Astrocyte (in vitro differentiated cells and primary cell): ENCODE results near the gene ZBED1. TPM values are rescaled to one million over a fixed set of nuclear protein-coding genes. Genes with fewer than 3 reads are reported as not detected.
A peak's percentile ranks its signal among the peaks of the same experiment; 100 is the strongest.

Experiments used
- DNase-seq: peaks from one replicate; pipeline ENCODE4 v3.0.0-alpha.2; 2010; ENCODE audit warnings: low read depth
- FAIRE-seq: peaks from 2 replicates; lab custom pipeline; 2011; peaks lifted over from hg19 to GRCh38; lab: Jason Lieb, UNC
- H2AFZ ChIP-seq: 2 replicates; pipeline ENCODE4 v1.6.0; 2012; ENCODE audit warnings: low read depth, low read length, inconsistent platforms
- H3K27ac ChIP-seq: 2 replicates; pipeline ENCODE4 v1.5.1; 2011; ENCODE audit warnings: low read depth, low read length, inconsistent platforms
- H3K27me3 ChIP-seq: 2 replicates; pipeline ENCODE4 v1.6.0; 2011; ENCODE audit warnings: low read length, inconsistent platforms; ENCODE audit not compliant: insufficient read depth
- H3K36me3 ChIP-seq: 2 replicates; pipeline ENCODE4 v1.5.1; 2011; ENCODE audit warnings: low read length, inconsistent platforms; ENCODE audit not compliant: insufficient read depth
- H3K4me1 ChIP-seq: 2 replicates; pipeline ENCODE4 v1.5.1; 2011; ENCODE audit warnings: low read length, inconsistent platforms; ENCODE audit not compliant: insufficient read depth
- H3K4me2 ChIP-seq: 2 replicates; pipeline ENCODE4 v1.6.0; 2012; ENCODE audit warnings: low read length, inconsistent platforms
- H3K4me3 ChIP-seq: 2 replicates; pipeline ENCODE4 v1.5.1; 2011; ENCODE audit warnings: low read depth, mild to moderate bottlenecking, low read length, inconsistent platforms; ENCODE audit not compliant: insufficient read depth
- H3K79me2 ChIP-seq: 2 replicates; pipeline ENCODE4 v1.6.0; 2012; ENCODE audit warnings: mild to moderate bottlenecking, low read length, inconsistent platforms; ENCODE audit not compliant: insufficient read depth
- H3K9ac ChIP-seq: 2 replicates; pipeline ENCODE4 v1.6.0; 2012; ENCODE audit warnings: mild to moderate bottlenecking, low read length, inconsistent platforms
- H3K9me3 ChIP-seq: 2 replicates; pipeline ENCODE4 v1.5.1; 2012; ENCODE audit warnings: low read depth, mild to moderate bottlenecking, low read length, inconsistent platforms; ENCODE audit not compliant: insufficient read depth
- H4K20me1 ChIP-seq: 2 replicates; pipeline ENCODE4 v1.6.0; 2012; ENCODE audit warnings: low read length, inconsistent platforms; ENCODE audit not compliant: insufficient read depth
- H3K27ac Mint-ChIP-seq: one replicate; pipeline ENCODE4 v1.8.0; 2021; ENCODE audit warnings: mild to moderate bottlenecking, mixed read lengths; ENCODE audit not compliant: unreplicated experiment
- H3K27me3 Mint-ChIP-seq: one replicate; pipeline ENCODE4 v1.8.0; 2021; ENCODE audit warnings: low read depth, mixed read lengths; ENCODE audit not compliant: unreplicated experiment
- H3K36me3 Mint-ChIP-seq: one replicate; pipeline ENCODE4 v1.8.0; 2021; ENCODE audit warnings: low read depth, mixed read lengths; ENCODE audit not compliant: unreplicated experiment
- H3K4me1 Mint-ChIP-seq: one replicate; pipeline ENCODE4 v1.8.0; 2021; ENCODE audit warnings: low read depth, mixed read lengths; ENCODE audit not compliant: unreplicated experiment
- H3K4me3 Mint-ChIP-seq: one replicate; pipeline ENCODE4 v1.8.0; 2021; ENCODE audit warnings: mild to moderate bottlenecking, moderate library complexity, mixed read lengths; ENCODE audit not compliant: unreplicated experiment
- H3K9me3 Mint-ChIP-seq: one replicate; pipeline ENCODE4 v1.8.0; 2021; ENCODE audit warnings: mild to moderate bottlenecking, mixed read lengths; ENCODE audit not compliant: unreplicated experiment
- CTCF ChIP-seq: IDR thresholded peaks from 2 replicates; pipeline ENCODE4 v1.5.1; 2011; ENCODE audit warnings: low read depth, mild to moderate bottlenecking, inconsistent platforms, low read length, moderate library complexity; ENCODE audit not compliant: insufficient read depth
- EZH2 ChIP-seq: IDR thresholded peaks from 2 replicates; pipeline ENCODE4 v1.6.1; 2012; ENCODE audit warnings: mild to moderate bottlenecking, low read length, inconsistent platforms; ENCODE audit not compliant: insufficient read depth
- total RNA-seq: library from RNA; stranded (reverse); gene quantifications from 2 replicates; pipeline ENCODE4 v1.2.1, GENCODE V29; 2021

ZBED1 gene
- total RNA-seq, 1 donor from 2014 or later = 19.9 TPM

GRCh38 chrX:2501559-2502102 is 855 bp upstream of the ZBED1 start:
- Histone ChIP-seq H3K9ac (no peak overlapping the region), H3K4me3 (no peak overlapping the region), H3K79me2 (peaks cover 36% of the 10 kb centered on the region), H2AFZ (no peak overlapping the region), H3K36me3 (no peaks in the 10 kb centered on the region), H3K4me2 (no peak overlapping the region), H3K27ac (no peak overlapping the region), H3K27me3 (no peaks in the 10 kb centered on the region), H4K20me1 (peaks cover 26% of the 10 kb centered on the region), H3K4me1 (peaks cover 23% of the 10 kb centered on the region), H3K9me3 (no peaks in the 10 kb centered on the region)
- Mint-ChIP-seq H3K9me3 (no peaks in the 10 kb centered on the region), H3K27me3 (no peaks in the 10 kb centered on the region), H3K27ac (peak overlapping the region; percentile 69), H3K4me1 (peaks cover 20% of the 10 kb centered on the region), H3K36me3 (no peaks in the 10 kb centered on the region), H3K4me3 (peak overlapping the region; percentile 70)
- DNase-seq = no peak
- TF ChIP-seq CTCF (no peak), EZH2 (no peak)
- FAIRE-seq = no peak

- H3K27me3 ChIP-seq = no peaks in the 10 kb centered on the region
- H2AFZ ChIP-seq = peak overlapping the region; percentile 47
- H3K9me3 ChIP-seq = no peaks in the 10 kb centered on the region
- peak overlapping the region; percentile 80 for H3K27ac ChIP-seq
- H3K9ac ChIP-seq = peak overlapping the region; percentile 91
- TF ChIP-seq EZH2 = no peak
- TF ChIP-seq CTCF = no peak
- peak overlapping the region; percentile 78 for H3K4me3 ChIP-seq
- Mint-ChIP-seq H3K27me3 (no peaks in the 10 kb centered on the region), H3K4me1 (peaks cover 20% of the 10 kb centered on the region), H3K27ac (no peak overlapping the region), H3K36me3 (peaks cover 2% of the 10 kb centered on the region), H3K4me3 (peak overlapping the region; percentile 87), H3K9me3 (no peaks in the 10 kb centered on the region)
- peak overlapping the region; percentile 87 for H3K4me2 ChIP-seq
- no peak for FAIRE-seq
- peaks cover 34% of the 10 kb centered on the region for H4K20me1 ChIP-seq
- H3K36me3 ChIP-seq = no peaks in the 10 kb centered on the region
- H3K4me1 ChIP-seq = peaks cover 23% of the 10 kb centered on the region
- DNase-seq = peak; percentile 46
- H3K79me2 ChIP-seq = peaks cover 49% of the 10 kb centered on the region
Measured at GRCh38 chrX:2500091-2500802, 529 bp downstream of the ZBED1 start.

- peak overlapping the region; percentile 80 for H3K27ac ChIP-seq
- peak overlapping the region; percentile 78 for H3K4me3 ChIP-seq
- peak overlapping the region; percentile 87 for H3K4me3 Mint-ChIP-seq
Measured at GRCh38 chrX:2499507-2499906, 1.3 kb downstream of the ZBED1 start.

More at GRCh38 chrX:2499507-2499906, 1.3 kb downstream of the ZBED1 start:
- H3K9me3 Mint-ChIP-seq = no peaks in the 10 kb centered on the region
- Histone ChIP-seq H2AFZ (no peak overlapping the region), H3K4me1 (peaks cover 23% of the 10 kb centered on the region), H3K9me3 (no peaks in the 10 kb centered on the region), H3K4me2 (peak overlapping the region; percentile 87), H4K20me1 (peaks cover 34% of the 10 kb centered on the region), H3K79me2 (peaks cover 57% of the 10 kb centered on the region), H3K36me3 (no peaks in the 10 kb centered on the region), H3K9ac (peak overlapping the region; percentile 91), H3K27me3 (no peaks in the 10 kb centered on the region)
- H3K27ac Mint-ChIP-seq = no peak overlapping the region
- DNase-seq = no peak
- peaks cover 2% of the 10 kb centered on the region for H3K36me3 Mint-ChIP-seq
- no peaks in the 10 kb centered on the region for H3K27me3 Mint-ChIP-seq
- TF ChIP-seq CTCF = no peak
- TF ChIP-seq EZH2 = no peak
- no peak for FAIRE-seq
- peaks cover 20% of the 10 kb centered on the region for H3K4me1 Mint-ChIP-seq
